ENCODE results near the gene TRAPPC2L.

The TRAPPC2L gene

DNA sequence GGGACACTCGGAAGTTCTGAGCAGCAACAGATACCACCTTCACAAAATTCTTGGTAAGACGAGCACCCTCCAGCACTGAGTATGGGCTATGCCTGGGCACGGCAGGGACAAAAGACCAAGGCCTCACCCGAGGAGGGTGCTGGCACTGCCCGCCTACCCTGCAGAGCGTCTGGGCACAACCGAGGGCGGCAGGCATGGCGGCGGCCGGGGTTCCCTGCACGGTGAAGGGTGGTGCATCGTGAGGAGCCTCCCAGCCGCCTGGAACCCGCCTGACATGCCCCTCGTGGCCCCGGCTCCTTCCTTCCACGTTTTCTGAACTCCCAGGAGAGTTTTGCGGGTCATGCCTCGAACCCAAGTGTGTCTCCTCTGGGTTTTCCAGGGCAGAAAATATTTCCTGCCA, 19.1 kb upstream of the TRAPPC2L start:
- no peak for DNase-seq

DNA sequence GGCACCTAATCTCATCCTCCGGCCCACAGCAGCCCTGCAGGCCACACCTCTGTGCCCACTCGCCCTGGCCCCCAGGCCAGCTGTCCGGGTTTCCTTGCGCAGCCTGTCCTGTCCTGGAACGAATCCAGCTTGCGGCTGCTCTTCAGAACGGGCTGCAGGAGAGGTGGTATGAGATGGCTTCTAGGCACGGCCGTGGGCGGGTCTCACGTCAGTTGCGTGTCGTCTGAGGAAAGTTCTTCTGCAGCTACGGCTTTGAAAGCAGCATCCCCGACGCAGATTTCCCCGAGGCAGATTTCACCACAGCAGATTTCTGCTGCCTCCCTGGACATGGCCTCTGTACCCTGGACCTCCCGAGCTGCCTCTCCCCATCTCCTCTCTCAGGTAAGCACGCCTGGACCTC, 18.4 kb upstream of the TRAPPC2L start:
- DNase-seq: no peak
- intact Hi-C loops (cut with DNase I): no loop called here

More for the DNA sequence above, 19.1 kb upstream of the TRAPPC2L start:
- intact Hi-C loops (cut with DNase I): no loop called here

DNA sequence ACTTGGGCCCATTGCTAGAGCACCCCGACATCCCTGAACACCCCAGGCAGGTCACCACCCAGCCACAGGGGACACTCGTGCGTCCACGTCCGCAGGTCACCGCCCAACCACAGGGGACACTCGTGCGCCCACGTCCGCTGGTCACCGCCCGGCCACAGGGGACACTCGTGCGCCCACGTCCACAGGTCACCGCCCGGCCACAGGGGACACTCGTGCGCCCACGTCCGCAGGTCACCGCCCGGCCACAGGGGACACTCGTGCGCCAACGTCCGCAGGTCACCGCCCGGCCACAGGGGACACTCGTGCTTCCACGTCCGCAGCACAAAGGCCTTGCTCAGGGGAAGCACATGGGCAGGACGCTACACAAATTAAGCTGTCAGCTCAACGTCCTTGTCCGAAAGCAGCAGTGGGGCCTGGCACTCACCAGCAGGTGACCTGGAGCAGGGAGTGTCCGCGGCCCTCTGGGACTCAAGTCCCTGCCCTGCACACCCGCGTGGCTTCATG, 17.8 kb upstream of the TRAPPC2L start:
- intact Hi-C loops (cut with DNase I): no loop called here
- DNase-seq: no peak

DNA sequence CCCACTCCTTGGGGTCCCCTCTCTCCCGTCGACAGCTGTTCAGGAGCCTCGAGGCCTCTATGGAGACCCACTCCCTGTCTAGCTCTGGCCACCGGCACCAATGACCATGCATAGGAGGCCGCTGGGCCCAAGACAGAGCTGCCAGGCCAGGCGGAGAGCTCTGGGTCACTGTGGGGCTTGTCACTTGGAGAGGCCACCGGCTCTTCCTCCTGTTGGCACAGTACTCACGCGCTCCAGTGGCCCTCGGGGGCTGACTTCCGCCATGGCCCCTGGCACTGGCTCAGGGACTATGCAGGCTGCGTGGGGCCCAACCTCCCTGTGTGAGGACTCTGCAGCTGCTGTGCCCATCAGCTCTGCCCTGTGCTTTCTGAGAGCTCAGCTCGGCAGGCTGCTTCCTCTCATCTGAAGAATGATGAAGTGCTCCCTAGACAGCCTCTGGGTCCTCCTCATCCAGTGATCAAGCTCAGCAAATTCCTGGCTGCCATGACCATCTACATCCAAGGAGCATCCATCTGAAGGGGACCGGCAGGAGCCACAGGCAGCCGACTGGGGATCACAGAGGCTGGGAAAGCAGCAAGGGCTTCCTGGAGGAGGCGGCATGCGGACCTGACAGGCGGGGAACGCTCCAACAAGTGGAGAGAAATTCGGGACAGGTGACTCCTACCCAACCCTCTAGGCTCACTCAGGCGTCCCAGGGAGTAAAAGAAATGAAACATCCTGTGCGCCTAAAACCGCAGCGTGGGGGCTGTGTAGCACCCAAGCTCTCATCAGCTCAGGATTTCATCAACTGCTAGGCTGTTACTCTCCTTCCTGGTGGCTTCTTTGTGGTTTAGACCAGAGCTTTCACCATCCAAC, 17.0 kb upstream of the TRAPPC2L start:
- no peak for DNase-seq
- intact Hi-C loops (cut with DNase I): no loop called here

DNA sequence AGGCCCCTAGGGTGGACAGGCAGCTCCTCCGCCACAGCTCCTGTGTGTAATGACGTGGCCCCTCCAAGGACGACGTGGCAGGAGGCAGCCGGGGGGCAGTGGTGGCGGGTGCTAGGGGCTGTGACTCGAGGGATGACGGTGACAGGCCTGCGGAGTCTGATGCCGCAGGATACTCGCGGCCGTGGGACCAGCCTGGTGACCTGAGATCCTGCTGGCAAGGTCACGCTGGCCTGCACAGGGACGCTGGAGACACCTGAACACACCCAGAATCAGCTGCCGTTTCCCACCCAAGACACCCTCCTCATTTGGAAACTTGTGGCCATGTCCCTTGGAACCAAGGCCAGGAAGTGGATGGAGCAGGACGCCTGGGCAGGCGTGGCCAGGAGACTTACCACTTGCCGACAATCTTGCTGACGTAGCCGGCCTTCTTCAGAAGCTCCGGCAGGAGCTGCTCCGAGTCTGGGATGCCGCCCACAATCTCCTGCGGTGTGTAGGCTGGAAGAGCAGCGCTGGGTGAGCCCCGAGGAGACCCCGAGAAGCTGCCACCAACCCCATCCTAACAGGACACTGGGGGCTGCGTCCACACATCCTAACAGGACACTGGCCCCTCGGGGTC, 16.2 kb upstream of the TRAPPC2L start:
- intact Hi-C loops (cut with DNase I): no loop called here
- DNase-seq: peak in 4 of 10 donors; percentile 8 to 93 (median 56)

DNA sequence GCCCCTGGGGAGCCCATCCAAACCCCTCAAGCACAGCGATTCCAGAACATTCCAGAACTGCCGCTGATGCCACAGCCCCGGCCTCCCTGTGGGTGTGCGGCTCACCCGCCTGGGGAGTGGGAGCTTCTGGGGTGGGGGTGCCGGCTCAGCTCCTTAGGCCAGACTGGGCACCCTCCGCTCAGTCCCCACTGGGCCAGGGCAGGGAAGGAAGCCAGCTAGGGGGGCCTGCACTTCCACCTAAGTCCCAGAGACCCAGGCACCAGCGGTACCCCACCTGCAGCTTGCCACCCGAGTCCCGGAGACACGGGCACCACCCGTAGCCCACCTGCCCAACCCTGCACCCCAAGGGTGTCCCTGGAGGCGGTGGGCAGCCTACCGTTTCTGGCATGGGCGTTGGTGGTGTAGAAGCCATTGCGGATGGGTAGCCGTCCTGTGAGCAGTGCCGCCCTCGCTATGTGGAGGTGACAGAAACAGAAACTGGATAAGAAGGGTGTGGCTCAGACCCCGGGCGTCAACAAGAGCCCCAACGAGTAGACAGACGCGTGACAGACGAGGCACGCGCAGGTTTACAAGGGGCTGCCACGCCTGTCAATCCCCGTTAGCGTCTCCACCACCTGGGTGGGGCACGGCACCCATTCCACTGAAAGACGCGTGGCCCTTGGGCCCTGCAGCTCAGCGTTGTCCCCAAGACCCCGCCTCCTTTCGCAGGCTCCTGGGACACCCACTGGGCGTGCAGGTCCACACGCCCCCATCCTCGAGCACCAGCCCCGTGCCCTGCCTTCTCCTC, 15.2 kb upstream of the TRAPPC2L start:
- intact Hi-C loops (cut with DNase I): no loop called here
- DNase-seq: no peak

DNA sequence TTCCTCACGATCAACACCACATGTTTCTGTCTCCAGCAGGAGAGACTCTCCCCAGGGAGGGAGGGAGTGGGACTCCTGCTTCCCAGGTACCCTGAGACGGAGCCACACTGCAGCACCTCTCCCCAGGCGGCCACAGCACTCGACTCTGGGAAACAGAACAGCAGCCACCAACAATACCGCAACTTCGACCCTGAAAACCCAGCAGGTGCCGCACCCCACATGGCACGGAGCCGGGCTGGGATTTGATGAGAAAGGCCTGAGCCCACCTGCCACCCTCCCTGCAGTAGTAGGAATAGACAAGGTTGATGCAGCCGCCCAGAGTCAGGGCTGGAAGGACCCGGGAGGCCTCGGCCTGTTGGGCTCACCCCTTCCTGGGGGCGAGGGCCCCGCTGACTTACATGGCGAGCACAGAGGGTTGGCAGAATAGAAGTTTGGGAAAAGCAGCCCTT, 14.6 kb upstream of the TRAPPC2L start:
- intact Hi-C loops (cut with DNase I): no loop called here
- no peak for DNase-seq

DNA sequence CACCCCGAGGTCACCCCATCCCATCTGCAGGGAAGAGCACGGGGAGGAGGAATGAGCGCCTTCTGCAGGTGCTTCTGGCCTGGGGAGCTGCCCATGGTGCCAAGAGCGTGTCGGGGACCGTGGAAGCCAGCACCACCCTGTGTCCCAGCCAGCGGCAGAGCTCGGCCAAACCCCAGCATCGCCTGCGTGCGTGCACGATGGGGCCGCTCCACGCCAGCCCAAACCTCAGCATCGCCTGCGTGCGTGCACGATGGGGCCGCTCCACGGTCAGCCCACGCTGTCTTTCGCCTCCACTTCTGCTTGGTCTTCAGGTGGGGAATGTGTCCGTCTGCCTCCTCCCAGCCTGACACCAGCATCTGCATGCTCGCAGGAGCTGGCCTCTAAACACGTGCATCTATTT, 14.1 kb upstream of the TRAPPC2L start:
- no peak for DNase-seq
- intact Hi-C loops (cut with DNase I): no loop called here

DNA sequence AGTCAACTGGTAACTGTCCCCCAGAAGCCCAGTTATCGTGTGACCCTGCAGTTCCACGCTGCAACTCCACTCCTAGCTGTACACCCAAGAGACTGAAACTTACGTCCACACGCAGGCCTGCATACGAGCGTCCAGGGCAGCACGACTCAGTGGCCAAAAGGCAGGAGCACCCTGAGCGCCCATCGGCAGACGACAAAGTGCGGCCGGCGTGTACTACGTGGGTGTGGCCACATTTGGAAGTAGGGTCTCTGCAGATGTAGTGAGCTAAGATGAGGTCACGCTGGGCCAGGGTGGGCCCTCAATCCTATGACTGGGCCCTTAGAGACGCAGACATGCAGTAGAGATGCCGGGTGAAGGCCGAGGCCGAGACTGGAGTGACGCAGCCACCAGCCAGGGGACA, 13.7 kb upstream of the TRAPPC2L start:
- DNase-seq: no peak

DNA sequence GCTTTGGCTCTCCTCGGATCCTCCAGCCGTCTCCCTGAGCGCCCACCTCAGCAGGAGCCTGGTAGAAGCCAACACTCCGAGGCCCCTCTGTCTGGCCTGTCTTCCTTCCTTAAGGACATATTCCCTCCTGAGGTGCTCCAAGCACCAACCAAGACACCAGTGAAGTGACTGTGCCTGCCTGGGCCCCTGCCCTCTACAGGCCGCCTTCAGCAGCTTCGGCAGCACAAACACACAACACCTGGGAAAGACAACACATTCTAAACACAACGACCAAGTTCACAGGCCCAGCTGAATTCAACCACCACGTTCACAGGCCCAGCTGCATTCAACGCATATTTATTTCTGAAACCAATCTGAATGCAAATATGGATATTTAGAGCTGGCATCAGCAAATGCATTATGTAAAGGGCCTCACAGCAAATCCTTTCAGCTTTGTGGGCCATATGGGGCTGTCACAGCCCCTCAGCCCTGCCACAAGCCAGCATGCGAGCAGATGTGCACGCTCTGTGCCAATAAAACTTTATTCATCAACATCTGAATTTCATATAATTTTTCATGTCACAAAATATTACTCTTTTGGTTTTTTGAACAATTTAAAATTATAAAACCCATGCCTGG, 12.4 kb upstream of the TRAPPC2L start:
- DNase-seq: no peak
- intact Hi-C loops (cut with DNase I): no loop called here

More for the DNA sequence above, 13.7 kb upstream of the TRAPPC2L start:
- intact Hi-C loops (cut with DNase I): no loop called here

DNA sequence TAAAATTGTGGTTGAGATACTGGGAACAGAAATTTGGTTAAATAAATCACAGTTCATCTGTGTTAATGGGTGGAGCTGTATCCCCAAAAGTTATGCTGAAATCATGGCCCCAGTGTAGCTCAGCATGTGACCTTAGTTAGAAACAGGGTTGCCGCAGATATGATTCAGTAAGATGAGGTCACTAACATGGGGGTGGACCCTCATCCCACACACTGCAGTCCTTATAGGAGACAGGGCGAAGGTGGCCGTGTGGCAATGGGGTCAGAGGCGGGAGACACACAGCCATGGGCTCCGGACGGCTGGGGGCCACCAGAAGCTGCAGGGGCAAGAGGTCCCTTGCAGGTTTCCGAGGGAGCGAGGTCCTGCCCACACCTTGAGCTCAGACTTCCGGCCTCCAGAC, 10.8 kb upstream of the TRAPPC2L start:
- intact Hi-C loops (cut with DNase I): no loop called here
- no peak for DNase-seq

DNA sequence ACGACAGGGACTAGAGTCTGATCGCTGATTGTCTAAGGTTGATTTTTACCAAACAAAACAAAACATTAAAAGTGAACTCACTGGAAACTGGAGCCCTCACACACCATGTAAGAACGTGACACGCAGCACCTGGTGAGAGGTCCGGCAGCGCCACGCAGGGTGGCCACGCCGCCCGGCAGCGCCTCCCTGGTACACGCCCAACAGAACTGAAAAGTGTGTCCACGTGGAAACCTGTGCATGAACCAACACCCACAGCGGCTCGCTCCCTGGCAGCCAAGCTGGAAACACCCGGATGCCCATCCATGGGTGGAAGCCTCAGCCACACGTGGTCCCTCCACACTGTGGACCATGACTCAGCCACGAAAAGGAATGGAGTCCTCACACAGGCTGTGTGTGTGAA, 9.3 kb upstream of the TRAPPC2L start:
- intact Hi-C loops (cut with DNase I): no loop called here

DNA sequence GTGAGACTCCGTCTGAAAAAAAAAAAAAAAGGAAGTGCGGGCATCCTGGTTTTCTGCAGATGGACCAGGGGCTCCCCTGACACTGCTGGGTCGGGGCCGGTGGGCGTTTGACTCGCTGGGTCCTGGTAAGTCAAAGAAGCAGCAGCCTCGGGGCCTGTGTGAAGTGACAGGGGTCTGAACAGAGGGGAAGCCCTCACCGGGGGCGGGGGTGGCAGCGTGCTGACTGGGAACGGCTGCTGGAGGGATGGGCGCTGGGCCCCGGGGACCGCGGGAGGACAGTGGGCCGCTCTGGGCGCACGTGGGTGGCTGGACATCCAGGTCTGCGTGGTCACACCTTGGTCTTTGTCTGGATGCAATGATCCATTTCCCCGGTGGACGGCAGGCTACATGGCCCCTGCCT, 8.4 kb upstream of the TRAPPC2L start:
- intact Hi-C loops (cut with DNase I): no loop called here
- no peak for DNase-seq

More for the DNA sequence above, 9.3 kb upstream of the TRAPPC2L start:
- DNase-seq: no peak

DNA sequence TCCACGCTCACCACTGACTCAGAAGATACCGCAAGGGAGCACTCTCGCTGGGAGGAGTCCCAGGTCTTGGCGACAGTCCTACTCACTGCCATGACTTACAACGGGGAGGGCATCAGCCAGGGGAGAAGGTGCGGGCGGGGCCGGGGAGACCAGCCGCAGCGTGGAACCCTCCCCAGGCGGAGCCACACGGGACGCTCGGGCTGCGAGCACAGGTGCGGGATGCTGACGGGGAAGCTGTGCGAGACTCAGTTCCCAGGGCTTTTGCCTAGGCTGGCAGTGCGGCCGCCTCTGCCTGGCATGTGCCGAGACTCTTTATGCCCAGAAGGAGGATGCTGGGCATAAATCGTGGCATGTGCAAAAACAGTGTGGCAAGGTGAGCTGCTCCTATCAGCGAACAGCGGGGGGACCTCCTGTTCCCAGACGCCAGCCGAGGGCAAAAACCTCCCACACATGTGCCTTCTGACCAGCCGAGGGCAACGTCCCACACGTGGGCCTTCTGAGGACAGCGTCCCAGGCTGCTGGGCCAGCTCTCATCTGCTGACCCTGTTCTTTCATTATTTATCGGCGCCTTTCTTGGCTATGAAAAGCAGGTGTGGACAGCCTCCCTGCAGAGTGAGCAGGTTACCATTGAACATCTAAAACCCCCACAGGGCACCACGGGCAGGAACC, 6.3 kb upstream of the TRAPPC2L start:
- no peak for DNase-seq
- intact Hi-C loops (cut with DNase I): no loop called here

DNA sequence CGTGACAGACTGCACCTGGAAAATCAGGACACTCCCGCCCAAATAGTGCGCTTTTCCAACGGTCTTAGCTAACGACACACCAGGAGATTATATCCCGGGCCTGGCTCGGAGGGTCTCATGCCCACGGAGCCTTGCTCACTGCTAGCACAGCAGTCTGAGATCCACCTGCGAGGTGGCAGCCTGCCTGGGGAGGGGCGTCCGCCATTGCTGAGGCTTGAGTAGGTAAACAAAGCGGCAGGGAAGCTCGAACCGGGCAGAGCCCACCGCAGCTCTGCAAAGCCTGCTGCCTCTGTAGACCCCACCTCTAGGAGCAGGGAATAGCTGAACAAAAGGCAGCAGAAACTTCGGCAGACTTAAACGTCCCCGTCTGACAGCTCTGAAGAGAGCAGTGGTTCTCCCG, 5.3 kb upstream of the TRAPPC2L start:
- DNase-seq: no peak
- intact Hi-C loops (cut with DNase I): no loop called here

DNA sequence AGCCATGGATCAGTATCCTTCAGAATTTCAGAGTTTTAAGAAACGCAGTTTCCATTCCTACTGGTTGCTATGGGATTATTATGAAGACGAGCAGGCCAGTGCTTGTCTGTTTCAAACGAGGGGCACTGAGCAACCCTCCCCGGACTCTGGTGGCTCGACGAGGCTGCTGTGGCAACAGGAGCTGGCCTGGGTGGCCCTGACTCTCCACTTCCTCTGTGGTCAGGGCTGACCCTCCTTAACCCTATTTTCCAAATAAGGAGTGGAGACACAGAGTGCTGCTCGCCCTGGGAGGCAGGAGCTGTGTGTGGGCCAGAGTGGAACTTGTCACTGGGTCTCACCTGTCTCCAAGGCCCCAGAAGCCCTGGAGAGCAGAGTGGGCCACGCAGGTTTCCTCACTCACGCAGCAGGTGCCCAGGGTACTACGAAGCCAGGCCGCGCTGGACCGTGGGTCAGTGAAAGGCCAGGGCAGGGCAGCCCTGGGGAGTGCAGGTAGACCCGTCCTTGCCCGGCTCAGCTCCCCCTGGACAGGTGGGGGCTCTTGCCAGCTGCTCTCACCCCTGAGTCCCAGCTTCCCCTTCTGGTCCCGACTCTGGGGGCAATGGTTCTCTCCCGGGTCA, 3.5 kb upstream of the TRAPPC2L start:
- intact Hi-C loops (cut with DNase I): no loop called here
- DNase-seq: no peak

DNA sequence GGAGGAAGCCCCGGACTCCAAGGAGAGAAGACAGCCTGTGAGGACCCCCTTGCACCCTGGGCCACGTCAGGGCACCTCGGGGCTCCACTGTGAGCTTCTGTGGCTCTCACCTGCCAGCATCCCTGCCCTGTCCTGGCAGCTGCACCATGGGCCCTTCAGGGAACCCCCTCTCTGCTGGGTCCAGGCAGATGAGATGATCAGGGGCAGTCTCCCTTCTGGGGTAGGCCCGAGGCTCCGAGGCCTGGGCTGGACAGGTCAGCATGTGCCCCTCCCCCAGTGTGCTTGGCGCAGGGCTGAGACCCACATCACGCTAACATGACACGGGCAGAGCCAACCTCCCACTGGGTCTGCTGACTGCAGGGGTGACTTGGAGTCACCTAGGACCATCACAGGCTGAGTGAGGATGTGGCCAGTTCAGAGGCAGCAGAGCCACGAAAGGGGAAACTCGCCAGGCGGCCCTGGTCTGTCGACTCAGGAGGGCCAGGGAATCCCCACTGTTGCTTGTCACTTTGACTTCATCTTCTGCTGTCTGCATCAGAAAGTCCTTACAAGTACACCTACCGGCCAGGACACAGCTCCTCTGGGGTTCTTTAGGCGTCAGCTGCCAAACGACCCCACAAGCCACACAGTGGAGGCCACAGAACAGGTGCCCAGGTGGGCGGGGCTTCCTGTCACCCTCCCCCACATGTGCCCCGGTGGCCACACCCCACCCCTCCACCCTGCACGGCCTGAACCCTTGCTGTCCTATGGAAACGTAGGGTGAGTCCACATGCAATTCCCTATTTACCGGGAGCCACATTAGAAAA, 2.4 kb upstream of the TRAPPC2L start:
- no peak for DNase-seq
- intact Hi-C loops (cut with DNase I): loop anchor here (5.0 kb wide), 2 partner anchors 88 to 117 kb away; no protein-coding TSS in a partner anchor

DNA sequence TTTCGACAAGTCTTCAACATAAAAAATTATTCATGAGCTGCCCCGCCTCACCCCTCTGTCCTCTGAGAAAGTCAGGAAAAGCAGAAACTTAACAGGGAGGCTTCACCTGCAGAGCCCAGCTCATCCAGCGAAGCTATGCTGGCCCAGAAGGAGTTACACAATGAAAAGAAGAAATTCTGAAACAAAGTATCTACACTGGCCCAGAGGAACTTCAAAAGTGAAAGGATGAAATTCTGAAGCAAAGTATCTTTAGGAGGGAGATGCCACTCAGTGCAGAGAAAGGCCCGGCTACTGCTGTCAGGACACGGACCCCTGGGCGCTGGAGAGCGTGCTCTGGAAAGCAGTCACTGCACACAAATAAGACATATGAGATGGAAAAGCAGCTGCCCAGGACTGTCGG, 1.8 kb upstream of the TRAPPC2L start:
- DNase-seq: no peak
- intact Hi-C loops (cut with DNase I): loop anchor here (5.0 kb wide), 2 partner anchors 87 to 118 kb away; no protein-coding TSS in a partner anchor

DNA sequence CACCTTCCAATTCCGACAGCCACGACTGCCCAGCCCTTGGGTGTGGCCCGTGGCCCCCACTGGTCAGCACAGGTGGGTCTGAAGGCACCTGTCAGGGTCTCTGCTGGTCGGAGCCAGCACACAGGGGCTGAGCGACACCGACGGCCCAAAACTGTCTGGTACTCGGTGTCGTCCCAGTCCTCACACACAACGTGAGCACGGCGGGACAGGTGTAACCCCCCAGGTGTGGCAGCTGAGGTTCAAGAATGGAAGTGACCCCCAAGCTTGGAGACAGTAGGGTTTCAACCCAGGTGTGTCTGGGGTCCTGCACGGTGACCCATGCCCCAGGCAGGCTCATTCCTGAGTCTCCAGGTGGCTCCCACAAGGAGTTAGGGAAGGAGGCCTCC, 1.2 kb upstream of the TRAPPC2L start:
- intact Hi-C loops (cut with DNase I): loop anchor here (2.0 to 5.0 kb wide), 4 partner anchors 45 to 361 kb away; partner anchors contain the start of genes APRT and ZNF778

More for the DNA sequence above, 1.2 kb upstream of the TRAPPC2L start:
- no peak for DNase-seq

Measured in posterior cingulate gyrus (tissue), 11 donors.